Hepatocyte (in vitro differentiated cells): ENCODE measurements around the gene BARX1. TPM values are rescaled to one million over a fixed set of nuclear protein-coding genes. Genes with fewer than 3 reads are reported as not detected.
"Not testable (repeated sequence)": the region's sequence is repeated elsewhere in the genome, so short reads cannot be mapped to it uniquely, and the experiment has no call there.

Experiments
- DNase-seq: peaks from one replicate; pipeline ENCODE4 v3.0.0-alpha.2; 2016; ENCODE audit warnings: low spot score
- H2AFZ ChIP-seq: fragments of 200-600 bp; sonication (generic); 2 replicates; pipeline ENCODE4 v1.6.0; 2016; ENCODE audit warnings: antibody characterized with exemption, mild to moderate bottlenecking
- H3K27ac ChIP-seq: fragments of 200-600 bp; sonication (generic); 2 replicates; pipeline ENCODE4 v1.5.1; 2016; ENCODE audit warnings: mild to moderate bottlenecking
- H3K27me3 ChIP-seq: fragments of 200-600 bp; sonication (generic); 2 replicates; pipeline ENCODE4 v1.6.1; 2016
- H3K36me3 ChIP-seq: fragments of 200-600 bp; sonication (generic); replicated peaks from 2 replicates; pipeline ENCODE4 v1.5.1; 2016; ENCODE audit warnings: low read depth; ENCODE audit not compliant: insufficient read depth
- H3K4me1 ChIP-seq: fragments of 200-600 bp; sonication (generic); 2 replicates; pipeline ENCODE4 v1.5.1; 2016; ENCODE audit warnings: mild to moderate bottlenecking, moderate library complexity; ENCODE audit not compliant: insufficient read depth
- H3K4me2 ChIP-seq: fragments of 200-600 bp; sonication (generic); 2 replicates; pipeline ENCODE4 v1.6.0; 2016
- H3K4me3 ChIP-seq: fragments of 200-600 bp; sonication (generic); 2 replicates; pipeline ENCODE4 v1.5.1; 2016; ENCODE audit warnings: mild to moderate bottlenecking
- H3K79me2 ChIP-seq: fragments of 200-600 bp; sonication (generic); 2 replicates; pipeline ENCODE4 v1.6.0; 2017; ENCODE audit warnings: mild to moderate bottlenecking
- H3K9me2 ChIP-seq: fragments of 200-600 bp; sonication (generic); replicated peaks from 2 replicates; pipeline ENCODE4 v1.6.0; 2017; ENCODE audit warnings: mild to moderate bottlenecking; ENCODE audit not compliant: insufficient read depth
- H3K9me3 ChIP-seq: fragments of 200-600 bp; sonication (generic); 2 replicates; pipeline ENCODE4 v1.5.1; 2016; ENCODE audit warnings: low read depth, mild to moderate bottlenecking
- H4K20me1 ChIP-seq: fragments of 200-600 bp; sonication (generic); 2 replicates; pipeline ENCODE4 v1.6.0; 2016; ENCODE audit warnings: mild to moderate bottlenecking; ENCODE audit not compliant: insufficient read depth, poor library complexity, severe bottlenecking
- CTCF ChIP-seq: fragments of 200-600 bp; sonication (generic); IDR thresholded peaks from 2 replicates; pipeline ENCODE4 v1.5.1; 2016; ENCODE audit warnings: antibody characterized with exemption, mild to moderate bottlenecking; ENCODE audit not compliant: poor library complexity
- EZH2 ChIP-seq: fragments of 200-600 bp; sonication (generic); IDR thresholded peaks from 2 replicates; pipeline ENCODE4 v1.6.1; 2016; ENCODE audit warnings: antibody characterized with exemption, mild to moderate bottlenecking, borderline replicate concordance
- EZH2phosphoT487 ChIP-seq: fragments of 200-600 bp; sonication (generic); IDR thresholded peaks from one replicate; pipeline ENCODE4 v1.6.1; 2018; ENCODE audit warnings: antibody characterized with exemption, mild to moderate bottlenecking, low read depth, moderate library complexity; ENCODE audit not compliant: unreplicated experiment, severe bottlenecking
- WGBS: methylation state at CpG from one replicate; pipeline ENCODE4 v1.1.6; 2016; ENCODE audit warnings: low lambda C conversion rate; ENCODE audit errors: missing lambda C conversion rate; 5-methylcytosine and 5-hydroxymethylcytosine counted together
- polyA plus RNA-seq: library from polyadenylated mRNA; unstranded; fragments of >200 nt; fragmentation: Nextera tagmentation; extraction: Ambion mirVana; gene quantifications from 2 replicates; pipeline ENCODE4 v1.2.1, GENCODE V29; 2016
- total RNA-seq: library from RNA; depleted of rRNA; stranded (reverse); fragments of >200 nt; gene quantifications from 2 replicates; pipeline ENCODE4 v1.2.3, GENCODE V29; 2014

The BARX1 gene
- total and polyA plus RNA-seq, 2 experiments from 2014 or later: 0.47 to 0.50 TPM

- no peak overlapping the region for H3K4me3 ChIP-seq
- H3K4me2 ChIP-seq: no peak overlapping the region
- H3K27ac ChIP-seq: no peak overlapping the region
- TF ChIP-seq EZH2phosphoT487 (no peak), CTCF (no peak), EZH2 (no peak)
- DNase-seq: no peak
- H2AFZ ChIP-seq: no peak overlapping the region
- no peaks in the 10 kb centered on the region for H3K36me3 ChIP-seq
- 84% methylated on average over 7 of the region's 7 CpGs for WGBS
- no peaks in the 10 kb centered on the region for H3K9me2 ChIP-seq
- peaks cover 4% of the 10 kb centered on the region for H3K27me3 ChIP-seq
- peaks cover 7% of the 10 kb centered on the region for H3K4me1 ChIP-seq
- no peaks in the 10 kb centered on the region for H3K9me3 ChIP-seq
- H4K20me1 ChIP-seq: no peaks in the 10 kb centered on the region
- no peaks in the 10 kb centered on the region for H3K79me2 ChIP-seq
Measured at GRCh38 chr9:93975262-93975661, 20.1 kb upstream of the BARX1 start.

- DNase-seq: no peak
- WGBS: 69% methylated on average over 3 of the region's 3 CpGs
- Histone ChIP-seq H3K27me3 (peaks cover 4% of the 10 kb centered on the region), H3K9me3 (no peaks in the 10 kb centered on the region), H3K9me2 (no peaks in the 10 kb centered on the region), H3K4me1 (no peaks in the 10 kb centered on the region), H3K79me2 (no peaks in the 10 kb centered on the region), H4K20me1 (no peaks in the 10 kb centered on the region), H2AFZ (no peak overlapping the region), H3K4me3 (no peak overlapping the region), H3K36me3 (no peaks in the 10 kb centered on the region), H3K4me2 (no peak overlapping the region), H3K27ac (no peak overlapping the region)
- TF ChIP-seq EZH2 (no peak), CTCF (no peak), EZH2phosphoT487 (no peak)
Measured at GRCh38 chr9:93974151-93974550, 19.0 kb upstream of the BARX1 start.

- not testable (repeated sequence) for H3K79me2 ChIP-seq, H3K4me3 ChIP-seq, H3K36me3 ChIP-seq, DNase-seq, H2AFZ ChIP-seq, H4K20me1 ChIP-seq, H3K4me1 ChIP-seq, H3K9me3 ChIP-seq, H3K9me2 ChIP-seq, H3K27ac ChIP-seq, H3K4me2 ChIP-seq, H3K27me3 ChIP-seq
- 94% methylated on average over 3 of the region's 3 CpGs for WGBS
Measured at GRCh38 chr9:93972655-93973054, 17.5 kb upstream of the BARX1 start.

GRCh38 chr9:93969328-93969661, 14.1 kb upstream of the BARX1 start:
- no peak for TF ChIP-seq CTCF
- Histone ChIP-seq H3K36me3 (no peaks in the 10 kb centered on the region), H3K4me2 (no peak overlapping the region), H4K20me1 (no peaks in the 10 kb centered on the region), H3K79me2 (no peaks in the 10 kb centered on the region), H3K9me3 (no peaks in the 10 kb centered on the region), H3K4me3 (no peak overlapping the region), H3K4me1 (peaks cover 3% of the 10 kb centered on the region), H3K27ac (no peak overlapping the region), H3K9me2 (no peaks in the 10 kb centered on the region), H3K27me3 (no peaks in the 10 kb centered on the region), H2AFZ (no peak overlapping the region)
- 97% methylated on average over 3 of the region's 3 CpGs for WGBS
- no peak for DNase-seq
